ENCODE measurements around the gene GUCY2D.
"Not testable (repeated sequence)": the region's sequence is repeated elsewhere in the genome, so short reads cannot be mapped to it uniquely, and the experiment has no call there.

The GUCY2D gene

DNA sequence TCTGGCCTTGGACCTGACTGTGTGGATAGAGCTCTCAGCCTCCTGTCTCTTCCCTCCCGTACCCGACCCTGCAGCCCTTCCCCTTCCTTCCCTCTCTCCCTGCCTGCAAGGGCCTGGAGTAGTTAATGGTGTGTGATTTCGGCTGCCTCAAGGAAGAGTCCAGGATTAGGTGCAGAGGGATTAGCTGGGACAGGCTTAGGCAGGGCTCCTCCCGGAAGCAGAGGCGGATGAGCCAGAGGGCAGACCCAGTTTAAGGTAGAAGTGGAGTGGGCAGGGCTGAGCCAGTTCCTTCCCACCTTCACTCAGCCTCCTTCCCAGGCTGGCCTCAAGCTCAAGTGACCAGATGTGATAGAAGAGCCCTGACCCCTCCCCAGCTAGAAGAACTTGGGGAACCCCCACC lies 16.8 kb downstream of the GUCY2D start:
- no peak for DNase-seq

DNA sequence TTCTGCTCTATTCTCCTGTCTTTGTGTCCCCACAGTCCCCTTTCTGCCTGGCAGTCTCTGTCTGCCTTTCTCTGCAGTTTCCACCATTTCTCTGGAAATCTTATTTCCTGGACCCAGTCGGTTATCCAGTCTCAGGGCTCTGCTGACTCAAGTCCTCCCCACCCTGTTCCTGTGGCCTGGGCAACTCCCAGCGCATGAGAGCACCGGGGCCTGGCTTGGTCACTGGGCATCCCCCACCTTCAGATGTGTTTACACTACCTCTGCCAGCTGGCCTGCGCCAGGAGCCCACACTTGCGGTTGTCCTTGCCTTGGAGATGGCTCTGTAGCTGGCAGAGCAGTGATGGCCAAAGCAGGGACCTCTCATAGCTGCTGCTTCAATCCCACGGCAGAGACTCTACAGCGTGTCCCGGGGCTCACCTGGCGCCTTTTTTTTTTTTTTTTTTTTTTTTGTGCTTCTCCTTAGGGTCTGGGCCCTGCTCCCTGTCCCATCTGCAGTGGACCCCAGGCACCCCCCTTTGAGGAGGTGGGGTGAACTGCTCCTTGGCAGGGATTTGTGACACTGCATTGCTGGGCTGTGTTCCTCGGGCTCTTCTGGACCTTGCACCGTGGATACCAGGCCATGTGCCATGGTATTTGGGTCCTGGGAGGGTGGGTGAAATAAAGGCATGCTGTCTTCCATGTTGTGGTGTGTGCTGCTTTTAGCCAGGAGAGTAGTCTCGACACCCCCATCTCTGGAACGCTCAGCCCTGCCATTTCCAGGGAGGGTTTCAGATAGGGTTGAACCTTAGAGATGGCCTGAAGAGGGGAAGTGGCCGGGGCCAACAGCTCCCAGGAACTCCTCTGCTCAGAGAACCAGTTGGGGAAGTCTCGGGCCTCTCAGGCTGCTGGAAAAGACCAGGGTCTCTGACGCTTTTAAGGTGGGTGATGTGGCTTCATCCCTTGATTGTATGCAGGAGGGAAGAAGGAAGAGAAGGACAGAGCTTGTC lies 17.5 kb downstream of the GUCY2D start:
- DNase-seq, result peak; percentile 68

DNA sequence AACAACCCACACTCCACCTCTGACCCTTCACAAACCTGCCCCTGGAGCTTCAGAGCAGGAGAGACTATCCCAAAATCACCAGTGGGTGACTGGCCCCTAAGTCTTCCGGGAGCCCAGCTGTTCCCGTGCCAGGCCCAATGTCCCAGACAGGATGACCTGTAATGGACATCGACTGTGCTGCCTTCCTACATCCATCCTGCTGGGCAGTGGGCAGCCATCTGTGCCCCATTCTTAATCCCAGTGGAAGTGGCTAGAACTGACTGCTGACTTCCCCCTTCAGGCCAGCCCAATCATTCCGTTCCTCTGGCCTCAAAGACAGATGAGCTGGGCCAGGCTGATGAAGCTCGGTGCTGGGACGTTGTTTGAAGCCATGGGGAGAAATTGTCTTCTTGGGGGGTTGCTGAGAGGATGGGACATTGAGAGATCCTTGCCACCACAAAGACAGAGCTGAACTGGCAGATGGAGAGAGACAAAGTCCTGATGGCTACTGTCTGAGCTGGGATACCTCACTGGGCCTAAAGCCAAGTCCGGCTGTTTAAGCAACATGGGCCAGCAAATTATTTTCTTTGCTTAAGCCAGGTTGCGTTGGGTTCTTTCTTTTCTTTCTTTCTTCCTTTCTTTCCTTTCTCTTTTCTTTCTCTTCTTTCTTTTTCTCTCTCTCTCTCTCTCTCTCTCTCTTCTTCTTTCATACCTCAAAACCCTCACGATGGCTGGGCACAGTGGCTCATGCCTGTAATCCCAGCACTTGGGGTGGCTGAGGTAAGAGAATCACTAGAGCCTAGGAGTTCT lies 18.6 kb downstream of the GUCY2D start:
- DNase-seq, result no peak

- DNase-seq, result no peak
Measured at GRCh38 chr17:8021565-8022359, 19.3 kb downstream of the GUCY2D start.

GRCh38 chr17:8022360-8023003 lies 20.1 kb downstream of the GUCY2D start:
- DNase-seq, result peak; percentile 7

DNA sequence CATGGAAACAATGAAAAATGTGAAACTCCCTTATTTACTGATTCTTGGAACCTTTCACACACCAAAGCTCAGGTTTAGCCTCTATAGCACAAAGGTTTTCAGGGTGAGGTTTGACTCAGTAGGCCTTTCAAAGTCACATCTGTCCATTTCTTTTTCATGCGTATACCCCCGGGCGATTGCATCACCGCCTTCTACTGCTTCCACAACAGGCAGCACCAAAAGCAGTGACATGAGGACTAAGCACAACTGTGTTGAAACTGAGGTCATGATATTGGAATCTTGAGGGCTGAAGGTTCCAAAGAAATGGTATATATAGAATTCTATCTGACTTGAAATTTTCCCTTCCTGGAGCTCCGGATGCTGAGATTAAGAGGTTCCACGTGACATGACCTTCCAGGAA lies 21.7 kb downstream of the GUCY2D start:
- DNase-seq, result not testable (repeated sequence)

GRCh38 chr17:8025176-8025911 lies 22.9 kb downstream of the GUCY2D start:
- no peak for DNase-seq

DNA sequence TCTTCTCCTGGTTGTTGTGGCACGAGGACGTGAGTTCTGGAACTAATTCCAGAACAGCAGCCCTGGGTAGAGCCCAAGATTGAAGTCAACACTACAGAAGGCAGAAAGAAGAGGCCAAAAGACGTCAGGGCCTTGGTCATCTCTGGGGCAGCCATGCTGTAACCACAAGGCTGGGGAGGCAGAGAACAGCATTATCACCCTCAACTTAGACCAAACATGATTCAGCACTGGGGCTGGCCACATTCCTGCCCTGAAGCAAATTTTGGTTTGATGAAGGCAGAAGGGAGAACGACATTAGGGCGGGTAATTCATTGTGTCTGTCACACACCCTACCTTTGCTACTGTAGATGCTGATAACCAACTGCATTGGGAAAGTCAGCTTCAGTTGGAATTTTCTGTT lies 26.7 kb downstream of the GUCY2D start:
- no peak for DNase-seq

DNA sequence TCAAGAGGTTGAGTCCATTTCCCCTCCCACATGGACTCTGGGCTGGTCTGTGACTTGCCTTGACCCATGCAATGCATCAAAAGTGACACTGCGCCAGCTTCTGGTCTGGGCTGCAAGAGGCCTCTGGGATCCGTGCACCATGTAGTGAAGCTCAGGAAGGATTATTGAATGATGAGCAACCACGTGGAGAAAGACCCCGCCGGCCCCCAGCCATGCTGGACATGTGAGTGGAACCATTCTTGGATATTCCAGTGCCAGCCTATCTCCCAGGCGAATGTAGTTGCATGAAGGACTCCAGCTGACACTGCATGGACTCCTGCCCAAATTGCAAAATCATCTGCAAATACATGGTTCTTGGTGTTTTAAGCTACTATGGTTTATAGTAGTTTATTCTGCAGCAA lies 28.8 kb downstream of the GUCY2D start:
- DNase-seq, result no peak

DNA sequence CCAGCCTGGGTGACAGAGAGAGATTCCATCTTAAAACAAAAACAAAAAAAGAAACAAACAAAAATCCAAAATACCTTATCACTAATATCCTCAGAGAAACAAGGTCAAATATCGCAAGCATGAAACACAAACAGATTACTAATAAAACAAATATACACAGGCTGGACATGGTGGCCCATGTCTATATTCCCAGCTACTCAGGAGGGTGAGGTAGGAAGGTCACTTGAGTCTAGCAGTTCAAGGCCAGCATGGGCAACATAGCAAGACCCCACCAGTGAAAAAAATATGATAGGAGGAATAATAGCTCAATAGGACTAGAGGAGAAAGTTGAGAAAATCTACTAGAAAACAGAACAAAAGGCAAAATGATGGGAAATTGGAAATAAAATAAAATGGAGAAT lies 29.5 kb downstream of the GUCY2D start:
- no peak for DNase-seq

GRCh38 chr17:8032442-8032841 lies 30.0 kb downstream of the GUCY2D start:
- no peak for DNase-seq

DNA sequence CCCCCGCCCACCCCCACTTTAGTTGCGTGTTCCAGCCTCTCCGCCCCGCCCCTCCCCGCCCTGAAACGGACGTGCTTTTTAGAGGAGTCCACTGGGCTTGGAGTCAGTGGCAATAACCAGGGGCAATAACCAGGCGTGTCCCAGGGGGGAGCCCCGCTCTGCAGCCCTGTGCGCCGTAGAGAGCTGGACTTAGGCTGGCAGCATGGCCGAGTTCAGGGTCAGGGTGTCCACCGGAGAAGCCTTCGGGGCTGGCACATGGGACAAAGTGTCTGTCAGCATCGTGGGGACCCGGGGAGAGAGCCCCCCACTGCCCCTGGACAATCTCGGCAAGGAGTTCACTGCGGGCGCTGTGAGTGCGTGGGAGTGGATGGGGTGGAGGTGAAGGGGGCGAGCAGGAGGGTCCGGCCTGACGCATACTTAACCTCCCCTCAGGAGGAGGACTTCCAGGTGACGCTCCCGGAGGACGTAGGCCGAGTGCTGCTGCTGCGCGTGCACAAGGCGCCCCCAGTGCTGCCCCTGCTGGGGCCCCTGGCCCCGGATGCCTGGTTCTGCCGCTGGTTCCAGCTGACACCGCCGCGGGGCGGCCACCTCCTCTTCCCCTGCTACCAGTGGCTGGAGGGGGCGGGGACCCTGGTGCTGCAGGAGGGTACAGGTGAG lies 36.7 kb downstream of the GUCY2D start, which contains the start of gene ALOX15B:
Gene ALOX15B, plus strand, starts transcription at position 106 of the 657 bp plus-strand sequence. Its CDS starts 97 bp downstream, at position 203.
- DNase-seq, result no peak

- DNase-seq, result no peak
Measured at GRCh38 chr17:8039611-8040168, 37.3 kb downstream of the GUCY2D start.

- DNase-seq, result peak; percentile 56
Measured at GRCh38 chr17:8041249-8041928, 39.0 kb downstream of the GUCY2D start.

DNA sequence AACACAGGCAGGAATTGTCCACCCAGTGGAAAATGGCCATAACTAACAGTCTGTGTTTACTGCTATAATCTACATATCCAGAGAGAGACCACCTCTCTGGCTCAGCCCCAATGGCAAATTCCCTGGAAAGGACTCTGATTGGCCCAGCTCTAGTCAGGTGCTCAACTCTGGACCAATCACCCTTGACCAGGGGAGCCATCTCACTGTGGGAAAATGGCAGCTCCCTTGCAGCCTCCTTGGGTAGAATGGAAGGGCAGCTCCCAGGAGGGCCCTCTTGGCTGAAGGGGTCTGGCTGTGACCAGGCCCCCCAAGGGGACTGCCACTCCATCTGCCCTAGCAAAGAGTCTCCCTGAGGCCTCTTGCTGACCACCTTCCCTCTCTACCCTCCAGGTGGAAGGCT lies 39.6 kb downstream of the GUCY2D start:
- DNase-seq, result no peak

DNA sequence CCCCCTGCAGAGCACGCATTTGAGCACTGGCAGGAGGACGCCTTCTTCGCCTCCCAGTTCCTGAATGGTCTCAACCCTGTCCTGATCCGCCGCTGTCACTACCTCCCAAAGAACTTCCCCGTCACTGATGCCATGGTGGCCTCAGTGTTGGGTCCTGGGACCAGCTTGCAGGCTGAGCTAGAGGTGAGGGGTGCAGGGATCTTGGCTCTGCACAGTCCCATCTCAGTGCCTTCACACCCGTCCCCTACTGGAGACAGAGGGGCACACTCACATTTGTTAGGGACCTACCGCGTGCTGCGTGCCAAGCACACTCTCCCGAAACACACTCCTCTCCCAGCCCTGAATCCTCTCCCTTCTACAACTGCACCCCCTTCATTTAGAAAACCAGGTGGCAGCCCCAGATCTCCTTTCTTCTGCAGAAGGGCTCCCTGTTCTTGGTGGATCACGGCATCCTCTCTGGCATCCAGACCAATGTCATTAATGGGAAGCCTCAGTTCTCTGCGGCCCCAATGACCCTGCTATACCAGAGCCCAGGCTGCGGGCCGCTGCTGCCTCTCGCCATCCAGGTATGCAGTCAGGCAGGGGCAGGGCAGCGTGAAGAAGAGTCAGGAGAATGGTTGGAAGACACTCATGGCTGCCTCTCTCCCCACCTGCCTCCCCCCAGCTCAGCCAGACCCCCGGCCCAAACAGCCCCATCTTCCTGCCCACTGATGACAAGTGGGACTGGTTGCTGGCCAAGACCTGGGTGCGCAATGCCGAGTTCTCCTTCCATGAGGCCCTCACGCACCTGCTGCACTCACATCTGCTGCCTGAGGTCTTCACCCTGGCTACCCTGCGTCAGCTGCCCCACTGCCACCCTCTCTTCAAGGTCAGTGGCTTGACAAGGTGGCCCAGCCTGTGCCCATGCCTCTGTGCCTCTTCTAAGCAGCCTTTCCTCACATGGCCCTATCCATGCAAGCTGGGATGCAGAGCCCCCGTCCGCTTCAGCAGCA lies 42.7 kb downstream of the GUCY2D start:
- DNase-seq, result no peak

DNA sequence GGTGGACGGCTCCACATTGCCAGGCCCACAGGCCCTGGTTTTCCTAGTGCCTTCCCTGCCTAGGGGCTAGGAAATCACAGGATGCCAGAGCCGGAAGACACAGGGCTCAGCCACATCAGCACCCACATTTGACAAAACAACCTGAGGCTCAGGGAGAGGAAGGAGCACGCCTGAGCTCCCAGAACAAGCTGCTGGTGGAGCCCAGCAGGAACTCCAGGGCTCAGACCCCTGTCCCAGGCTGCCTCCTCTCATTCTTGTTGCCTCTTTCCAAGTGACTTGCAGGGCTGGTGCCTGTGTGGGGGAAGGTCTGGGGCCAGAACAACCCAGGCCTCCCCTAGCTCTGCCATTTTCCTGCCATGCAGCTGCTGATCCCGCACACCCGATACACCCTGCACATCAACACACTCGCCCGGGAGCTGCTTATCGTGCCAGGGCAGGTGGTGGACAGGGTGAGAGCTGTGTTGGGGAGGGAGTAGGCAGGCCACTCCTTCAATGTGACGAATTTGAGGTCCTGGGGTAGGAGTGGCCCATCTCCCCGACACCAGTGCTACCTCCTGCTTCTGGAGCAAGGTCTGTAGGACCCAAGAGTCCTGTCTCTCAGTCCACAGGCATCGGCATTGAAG lies 44.0 kb downstream of the GUCY2D start:
- DNase-seq, result no peak

Data from kidney glomerular epithelial cell (primary cell).